Upper lobe of left lung (tissue), 4 donors: ENCODE data around the gene GRHL1.

Source experiments
- EP300 ChIP-seq, 4 donors: sonication (generic); formaldehyde crosslinking; IDR thresholded peaks; one replicate each; pipeline ENCODE4 v1.5.1; 2017; ENCODE audit warnings: antibody characterized with exemption in 4 of 4, control low read depth in 2 of 4
- POLR2A ChIP-seq, 4 donors: fragments of 450-650 bp; IDR thresholded peaks; one replicate each; pipeline ENCODE4 v1.5.1; 2016 to 2017; ENCODE audit warnings: antibody characterized with exemption in 4 of 4, mild to moderate bottlenecking in 2 of 4
- POLR2AphosphoS5 ChIP-seq, 2 donors: sonication (generic); formaldehyde crosslinking; IDR thresholded peaks; one replicate each; pipeline ENCODE4 v1.5.1; 2017; ENCODE audit warnings: antibody characterized with exemption in 2 of 2
- TF ChIP-seq, protein P1 (sequence below), 6 experiments: fragments of 450-650 bp in 4 of 6; fragments of 200-600 bp in 2 of 6; sonication (generic) in 2 of 6; IDR thresholded peaks; one replicate each; pipeline ENCODE4 v1.5.1; 2016 to 2019; ENCODE audit warnings: antibody characterized with exemption in 6 of 6

DNA sequence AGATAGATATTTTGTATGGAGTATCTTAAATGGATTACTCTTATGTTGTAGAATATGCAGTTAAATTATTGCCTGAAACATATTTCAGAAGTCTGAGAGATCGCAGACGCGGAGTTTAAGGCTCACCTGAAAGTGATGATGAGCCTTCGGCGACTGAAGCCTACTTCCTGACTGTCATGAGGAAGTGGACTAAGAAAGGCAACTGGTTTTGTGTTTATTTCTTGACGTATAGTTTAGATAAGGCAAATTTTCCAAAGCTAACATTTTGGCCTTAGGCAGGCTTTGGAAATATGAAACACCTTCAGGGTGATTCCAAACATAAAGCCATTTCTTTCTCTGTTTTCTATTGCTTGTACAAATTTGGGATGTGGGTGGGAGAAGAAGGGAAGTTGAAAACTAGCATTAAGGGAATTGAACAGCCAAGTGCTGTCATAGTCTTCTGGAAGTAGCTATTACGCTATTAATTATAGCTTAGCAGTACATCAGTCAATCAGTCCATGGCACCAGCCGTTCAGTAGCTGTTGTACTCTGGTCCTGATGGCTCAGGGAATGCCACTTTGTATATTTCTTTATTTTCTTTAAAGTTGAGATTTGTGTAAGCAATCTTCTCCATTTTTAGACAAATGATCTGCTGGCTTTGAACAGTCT is 1.5 kb downstream of the GRHL1 start:
- TF ChIP-seq, protein P1, sequence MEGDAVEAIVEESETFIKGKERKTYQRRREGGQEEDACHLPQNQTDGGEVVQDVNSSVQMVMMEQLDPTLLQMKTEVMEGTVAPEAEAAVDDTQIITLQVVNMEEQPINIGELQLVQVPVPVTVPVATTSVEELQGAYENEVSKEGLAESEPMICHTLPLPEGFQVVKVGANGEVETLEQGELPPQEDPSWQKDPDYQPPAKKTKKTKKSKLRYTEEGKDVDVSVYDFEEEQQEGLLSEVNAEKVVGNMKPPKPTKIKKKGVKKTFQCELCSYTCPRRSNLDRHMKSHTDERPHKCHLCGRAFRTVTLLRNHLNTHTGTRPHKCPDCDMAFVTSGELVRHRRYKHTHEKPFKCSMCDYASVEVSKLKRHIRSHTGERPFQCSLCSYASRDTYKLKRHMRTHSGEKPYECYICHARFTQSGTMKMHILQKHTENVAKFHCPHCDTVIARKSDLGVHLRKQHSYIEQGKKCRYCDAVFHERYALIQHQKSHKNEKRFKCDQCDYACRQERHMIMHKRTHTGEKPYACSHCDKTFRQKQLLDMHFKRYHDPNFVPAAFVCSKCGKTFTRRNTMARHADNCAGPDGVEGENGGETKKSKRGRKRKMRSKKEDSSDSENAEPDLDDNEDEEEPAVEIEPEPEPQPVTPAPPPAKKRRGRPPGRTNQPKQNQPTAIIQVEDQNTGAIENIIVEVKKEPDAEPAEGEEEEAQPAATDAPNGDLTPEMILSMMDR (IDR thresholded peaks at IDR 0.05), result no peak
- no peak for TF ChIP-seq POLR2A (IDR thresholded peaks at IDR 0.05)
- TF ChIP-seq POLR2AphosphoS5 (IDR thresholded peaks at IDR 0.05), result no peak
- no peak for TF ChIP-seq EP300 (IDR thresholded peaks at IDR 0.05)
